ENCODE results near the gene ZNF527.

DNA sequence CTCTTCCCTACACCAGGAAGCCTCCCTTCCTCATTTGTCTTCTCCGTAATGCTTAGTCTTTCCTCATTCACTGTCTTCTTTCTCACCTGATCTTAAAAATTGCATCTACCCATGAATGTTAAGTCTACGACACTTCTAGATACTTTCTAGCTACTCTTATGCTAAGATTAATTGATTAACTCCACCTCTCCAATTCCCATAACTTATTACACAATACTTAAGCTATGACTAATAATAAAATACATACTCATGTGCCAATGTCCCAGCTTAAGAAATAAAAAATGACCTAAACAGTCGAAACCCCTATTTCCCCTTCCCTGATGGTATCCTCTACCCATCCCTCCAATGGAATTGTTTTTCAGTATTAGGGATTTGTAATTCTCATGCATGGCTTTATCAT is 22.8 kb upstream of the ZNF527 start:
- TF ChIP-seq, protein P1, sequence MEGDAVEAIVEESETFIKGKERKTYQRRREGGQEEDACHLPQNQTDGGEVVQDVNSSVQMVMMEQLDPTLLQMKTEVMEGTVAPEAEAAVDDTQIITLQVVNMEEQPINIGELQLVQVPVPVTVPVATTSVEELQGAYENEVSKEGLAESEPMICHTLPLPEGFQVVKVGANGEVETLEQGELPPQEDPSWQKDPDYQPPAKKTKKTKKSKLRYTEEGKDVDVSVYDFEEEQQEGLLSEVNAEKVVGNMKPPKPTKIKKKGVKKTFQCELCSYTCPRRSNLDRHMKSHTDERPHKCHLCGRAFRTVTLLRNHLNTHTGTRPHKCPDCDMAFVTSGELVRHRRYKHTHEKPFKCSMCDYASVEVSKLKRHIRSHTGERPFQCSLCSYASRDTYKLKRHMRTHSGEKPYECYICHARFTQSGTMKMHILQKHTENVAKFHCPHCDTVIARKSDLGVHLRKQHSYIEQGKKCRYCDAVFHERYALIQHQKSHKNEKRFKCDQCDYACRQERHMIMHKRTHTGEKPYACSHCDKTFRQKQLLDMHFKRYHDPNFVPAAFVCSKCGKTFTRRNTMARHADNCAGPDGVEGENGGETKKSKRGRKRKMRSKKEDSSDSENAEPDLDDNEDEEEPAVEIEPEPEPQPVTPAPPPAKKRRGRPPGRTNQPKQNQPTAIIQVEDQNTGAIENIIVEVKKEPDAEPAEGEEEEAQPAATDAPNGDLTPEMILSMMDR (IDR thresholded peaks at IDR 0.05 in 8 of 11, conservative IDR thresholded peaks at IDR 0.05 in 3 of 11), result no peak
- no peak for TF ChIP-seq POLR2AphosphoS5 (IDR thresholded peaks at IDR 0.05)
- no peak for TF ChIP-seq POLR2A (IDR thresholded peaks at IDR 0.05)

Data from spleen (tissue), 7 donors.